B cell (primary cell): Measurements from ENCODE around the gene MKRN2OS.

Experiments used
- CTCF ChIP-seq: fragments of 200-600 bp; IDR thresholded peaks from one replicate; pipeline ENCODE4 v1.8.0; 2022; ENCODE audit warnings: antibody characterized with exemption, mild to moderate bottlenecking
- EZH2 ChIP-seq: IDR thresholded peaks from 2 replicates; pipeline ENCODE4 v1.6.1; 2012; ENCODE audit warnings: borderline replicate concordance, low read depth, mild to moderate bottlenecking, moderate library complexity, low read length; ENCODE audit not compliant: insufficient read depth, poor library complexity, severe bottlenecking

- TF ChIP-seq CTCF (no peak), EZH2 (no peak)
These were observed 17.2 kb upstream of the MKRN2OS start for GRCh38 chr3:12562451-12562850.
